ENCODE data around the gene ABCB7.
"Not testable (repeated sequence)": the region's sequence is repeated elsewhere in the genome, so short reads cannot be mapped to it uniquely, and the experiment has no call there.

Gene ABCB7

GRCh38 chrX:75131973-75132627, 24.0 kb downstream of the ABCB7 start:
- Histone ChIP-seq H3K4me1 (ENCODE audit: control insufficient read depth, insufficient read depth, low read length) (no peaks in the 10 kb centered on the region), H3K4me3 (ENCODE audit: low read length) (no peak overlapping the region), H3K9ac (ENCODE audit: low read length) (no peak overlapping the region), H3K27me3 (ENCODE audit: control insufficient read depth, insufficient read depth, low read length) (no peaks in the 10 kb centered on the region), H3K36me3 (ENCODE audit: control insufficient read depth, insufficient read depth, low read length) (no peaks in the 10 kb centered on the region), H3K27ac (ENCODE audit: low read depth, low read length) (no peak overlapping the region)

GRCh38 chrX:75129069-75129468, 27.0 kb downstream of the ABCB7 start:
- H3K27me3 ChIP-seq (ENCODE audit: control insufficient read depth, insufficient read depth, low read length); H3K4me3 ChIP-seq (ENCODE audit: low read length); H3K4me1 ChIP-seq (ENCODE audit: control insufficient read depth, insufficient read depth, low read length); H3K9ac ChIP-seq (ENCODE audit: low read length); H3K36me3 ChIP-seq (ENCODE audit: control insufficient read depth, insufficient read depth, low read length); H3K27ac ChIP-seq (ENCODE audit: low read depth, low read length): not testable (repeated sequence)

GRCh38 chrX:75118296-75118695, 37.8 kb downstream of the ABCB7 start:
- Histone ChIP-seq H3K4me3 (ENCODE audit: low read length) (no peak overlapping the region), H3K4me1 (ENCODE audit: control insufficient read depth, insufficient read depth, low read length) (no peaks in the 10 kb centered on the region), H3K27ac (ENCODE audit: low read depth, low read length) (no peak overlapping the region), H3K9ac (ENCODE audit: low read length) (no peak overlapping the region), H3K36me3 (ENCODE audit: control insufficient read depth, insufficient read depth, low read length) (no peaks in the 10 kb centered on the region), H3K27me3 (ENCODE audit: control insufficient read depth, insufficient read depth, low read length) (no peaks in the 10 kb centered on the region)

- no peaks in the 10 kb centered on the region for H3K36me3 ChIP-seq (ENCODE audit: control insufficient read depth, insufficient read depth, low read length)
- no peak overlapping the region for H3K4me3 ChIP-seq (ENCODE audit: low read length)
- no peak overlapping the region for H3K27ac ChIP-seq (ENCODE audit: low read depth, low read length)
- H3K4me1 ChIP-seq (ENCODE audit: control insufficient read depth, insufficient read depth, low read length), result no peaks in the 10 kb centered on the region
- H3K27me3 ChIP-seq (ENCODE audit: control insufficient read depth, insufficient read depth, low read length), result no peaks in the 10 kb centered on the region
- no peak overlapping the region for H3K9ac ChIP-seq (ENCODE audit: low read length)
Measured at GRCh38 chrX:75115707-75116413, 40.2 kb downstream of the ABCB7 start.

- Histone ChIP-seq H3K27me3 (ENCODE audit: control insufficient read depth, insufficient read depth, low read length) (no peaks in the 10 kb centered on the region), H3K9ac (ENCODE audit: low read length) (no peak overlapping the region), H3K4me3 (ENCODE audit: low read length) (no peak overlapping the region), H3K27ac (ENCODE audit: low read depth, low read length) (no peak overlapping the region), H3K36me3 (ENCODE audit: control insufficient read depth, insufficient read depth, low read length) (no peaks in the 10 kb centered on the region), H3K4me1 (ENCODE audit: control insufficient read depth, insufficient read depth, low read length) (no peaks in the 10 kb centered on the region)
Measured at GRCh38 chrX:75114638-75115037, 41.4 kb downstream of the ABCB7 start.

- H3K4me3 ChIP-seq (ENCODE audit: low read length), result no peak overlapping the region
- no peak overlapping the region for H3K27ac ChIP-seq (ENCODE audit: low read depth, low read length)
- no peaks in the 10 kb centered on the region for H3K4me1 ChIP-seq (ENCODE audit: control insufficient read depth, insufficient read depth, low read length)
- no peak overlapping the region for H3K9ac ChIP-seq (ENCODE audit: low read length)
- H3K27me3 ChIP-seq (ENCODE audit: control insufficient read depth, insufficient read depth, low read length), result no peaks in the 10 kb centered on the region
- no peaks in the 10 kb centered on the region for H3K36me3 ChIP-seq (ENCODE audit: control insufficient read depth, insufficient read depth, low read length)
Measured at GRCh38 chrX:75113664-75114063, 42.4 kb downstream of the ABCB7 start.

GRCh38 chrX:75107863-75108509, 48.1 kb downstream of the ABCB7 start:
- no peak overlapping the region for H3K4me3 ChIP-seq (ENCODE audit: low read length)
- no peaks in the 10 kb centered on the region for H3K36me3 ChIP-seq (ENCODE audit: control insufficient read depth, insufficient read depth, low read length)
- no peak overlapping the region for H3K9ac ChIP-seq (ENCODE audit: low read length)
- no peaks in the 10 kb centered on the region for H3K4me1 ChIP-seq (ENCODE audit: control insufficient read depth, insufficient read depth, low read length)
- no peaks in the 10 kb centered on the region for H3K27me3 ChIP-seq (ENCODE audit: control insufficient read depth, insufficient read depth, low read length)
- H3K27ac ChIP-seq (ENCODE audit: low read depth, low read length), result no peak overlapping the region

GRCh38 chrX:75106772-75107171, 49.3 kb downstream of the ABCB7 start:
- Histone ChIP-seq H3K4me3 (ENCODE audit: low read length) (no peak overlapping the region), H3K27me3 (ENCODE audit: control insufficient read depth, insufficient read depth, low read length) (no peaks in the 10 kb centered on the region), H3K27ac (ENCODE audit: low read depth, low read length) (no peak overlapping the region)

GRCh38 chrX:75096331-75096730, 59.8 kb downstream of the ABCB7 start:
- H3K27ac ChIP-seq (ENCODE audit: low read depth, low read length), result no peak overlapping the region
- no peaks in the 10 kb centered on the region for H3K36me3 ChIP-seq (ENCODE audit: control insufficient read depth, insufficient read depth, low read length)
- no peaks in the 10 kb centered on the region for H3K4me1 ChIP-seq (ENCODE audit: control insufficient read depth, insufficient read depth, low read length)
- H3K4me3 ChIP-seq (ENCODE audit: low read length), result no peak overlapping the region
- H3K27me3 ChIP-seq (ENCODE audit: control insufficient read depth, insufficient read depth, low read length), result no peaks in the 10 kb centered on the region
- no peak overlapping the region for H3K9ac ChIP-seq (ENCODE audit: low read length)

More at GRCh38 chrX:75106772-75107171, 49.3 kb downstream of the ABCB7 start:
- H3K36me3 ChIP-seq (ENCODE audit: control insufficient read depth, insufficient read depth, low read length), result no peaks in the 10 kb centered on the region
- H3K4me1 ChIP-seq (ENCODE audit: control insufficient read depth, insufficient read depth, low read length), result no peaks in the 10 kb centered on the region
- no peak overlapping the region for H3K9ac ChIP-seq (ENCODE audit: low read length)

GRCh38 chrX:75086731-75087195, 69.3 kb downstream of the ABCB7 start:
- H3K4me3 ChIP-seq (ENCODE audit: low read length), result no peak overlapping the region
- no peaks in the 10 kb centered on the region for H3K36me3 ChIP-seq (ENCODE audit: control insufficient read depth, insufficient read depth, low read length)
- H3K4me1 ChIP-seq (ENCODE audit: control insufficient read depth, insufficient read depth, low read length), result no peaks in the 10 kb centered on the region
- H3K27ac ChIP-seq (ENCODE audit: low read depth, low read length), result peak overlapping the region; percentile 51
- H3K27me3 ChIP-seq (ENCODE audit: control insufficient read depth, insufficient read depth, low read length), result no peaks in the 10 kb centered on the region
- H3K9ac ChIP-seq (ENCODE audit: low read length), result no peak overlapping the region

GRCh38 chrX:75084757-75085156, 71.3 kb downstream of the ABCB7 start:
- H3K27me3 ChIP-seq (ENCODE audit: control insufficient read depth, insufficient read depth, low read length), result no peaks in the 10 kb centered on the region
- no peaks in the 10 kb centered on the region for H3K36me3 ChIP-seq (ENCODE audit: control insufficient read depth, insufficient read depth, low read length)
- no peak overlapping the region for H3K4me3 ChIP-seq (ENCODE audit: low read length)
- no peak overlapping the region for H3K27ac ChIP-seq (ENCODE audit: low read depth, low read length)
- no peak overlapping the region for H3K9ac ChIP-seq (ENCODE audit: low read length)
- H3K4me1 ChIP-seq (ENCODE audit: control insufficient read depth, insufficient read depth, low read length), result no peaks in the 10 kb centered on the region

GRCh38 chrX:75076429-75076828, 79.7 kb downstream of the ABCB7 start:
- no peaks in the 10 kb centered on the region for H3K4me1 ChIP-seq (ENCODE audit: control insufficient read depth, insufficient read depth, low read length)
- H3K27ac ChIP-seq (ENCODE audit: low read depth, low read length), result no peak overlapping the region
- H3K36me3 ChIP-seq (ENCODE audit: control insufficient read depth, insufficient read depth, low read length), result no peaks in the 10 kb centered on the region
- H3K9ac ChIP-seq (ENCODE audit: low read length), result no peak overlapping the region
- no peaks in the 10 kb centered on the region for H3K27me3 ChIP-seq (ENCODE audit: control insufficient read depth, insufficient read depth, low read length)
- H3K4me3 ChIP-seq (ENCODE audit: low read length), result no peak overlapping the region
